Measurements from ENCODE around the gene MKS1. TPM values are rescaled to one million over a fixed set of nuclear protein-coding genes. Genes with fewer than 3 reads are reported as not detected.

Gene MKS1
- polyA plus RNA-seq, 1 donor from 2014 or later = 32.9 TPM

DNA sequence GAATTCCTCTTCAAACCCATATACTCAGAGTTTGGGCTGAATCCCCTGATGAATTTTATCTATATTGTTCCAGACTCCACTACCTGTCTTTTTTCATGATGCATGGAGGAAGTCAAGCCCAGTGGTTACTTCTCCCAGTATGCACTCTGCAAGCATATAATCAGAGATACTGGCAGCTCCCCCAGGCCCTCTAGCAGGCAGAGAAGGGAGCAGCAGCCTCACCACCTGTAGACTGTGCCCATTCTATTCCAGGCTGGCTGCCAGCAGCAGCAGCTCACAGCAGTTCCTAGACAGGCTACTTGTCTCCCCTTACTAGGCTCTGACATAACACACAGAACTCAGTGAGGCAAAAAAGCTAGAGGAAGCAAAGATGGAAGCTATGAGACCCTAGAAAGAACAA, 3.4 kb downstream of the MKS1 start:
- H3K27ac ChIP-seq (ENCODE audit: low read length) = no peak overlapping the region
- H3K4me3 ChIP-seq (ENCODE audit: low read length) = no peak overlapping the region
- H3K27me3 ChIP-seq (ENCODE audit: insufficient read depth, low read depth, low read length) = no peaks in the 10 kb centered on the region
- no peak overlapping the region for H3K9ac ChIP-seq (ENCODE audit: low read length)
- no peaks in the 10 kb centered on the region for H4K20me1 ChIP-seq (ENCODE audit: insufficient read depth)
- H3F3A ChIP-seq (ENCODE audit: insufficient read depth, low read length, poor library complexity, severe bottlenecking) = no peaks in the 10 kb centered on the region
- no peaks in the 10 kb centered on the region for H3K9me2 ChIP-seq (ENCODE audit: insufficient read depth, low read length)
- H3K4me2 ChIP-seq (ENCODE audit: low read length) = no peak overlapping the region
- H3K36me3 ChIP-seq (ENCODE audit: insufficient read depth, low read length) = no peaks in the 10 kb centered on the region
- H3K9me3 ChIP-seq (ENCODE audit: low read length) = no peaks in the 10 kb centered on the region
- TF ChIP-seq, protein P1, sequence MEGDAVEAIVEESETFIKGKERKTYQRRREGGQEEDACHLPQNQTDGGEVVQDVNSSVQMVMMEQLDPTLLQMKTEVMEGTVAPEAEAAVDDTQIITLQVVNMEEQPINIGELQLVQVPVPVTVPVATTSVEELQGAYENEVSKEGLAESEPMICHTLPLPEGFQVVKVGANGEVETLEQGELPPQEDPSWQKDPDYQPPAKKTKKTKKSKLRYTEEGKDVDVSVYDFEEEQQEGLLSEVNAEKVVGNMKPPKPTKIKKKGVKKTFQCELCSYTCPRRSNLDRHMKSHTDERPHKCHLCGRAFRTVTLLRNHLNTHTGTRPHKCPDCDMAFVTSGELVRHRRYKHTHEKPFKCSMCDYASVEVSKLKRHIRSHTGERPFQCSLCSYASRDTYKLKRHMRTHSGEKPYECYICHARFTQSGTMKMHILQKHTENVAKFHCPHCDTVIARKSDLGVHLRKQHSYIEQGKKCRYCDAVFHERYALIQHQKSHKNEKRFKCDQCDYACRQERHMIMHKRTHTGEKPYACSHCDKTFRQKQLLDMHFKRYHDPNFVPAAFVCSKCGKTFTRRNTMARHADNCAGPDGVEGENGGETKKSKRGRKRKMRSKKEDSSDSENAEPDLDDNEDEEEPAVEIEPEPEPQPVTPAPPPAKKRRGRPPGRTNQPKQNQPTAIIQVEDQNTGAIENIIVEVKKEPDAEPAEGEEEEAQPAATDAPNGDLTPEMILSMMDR (IDR thresholded peaks at IDR 0.05; ENCODE audit: poor library complexity, severe bottlenecking) = no peak
- no peak for TF ChIP-seq MXI1 (conservative IDR thresholded peaks at IDR 0.05; ENCODE audit: poor library complexity, severe bottlenecking)
- TF ChIP-seq EZH2 (IDR thresholded peaks at IDR 0.05; ENCODE audit: borderline replicate concordance, insufficient read depth, low read length, poor library complexity, severe bottlenecking) = no peak
- TF ChIP-seq TAF1 (IDR thresholded peaks at IDR 0.05; ENCODE audit: low read depth) = no peak
- TF ChIP-seq, protein P2, sequence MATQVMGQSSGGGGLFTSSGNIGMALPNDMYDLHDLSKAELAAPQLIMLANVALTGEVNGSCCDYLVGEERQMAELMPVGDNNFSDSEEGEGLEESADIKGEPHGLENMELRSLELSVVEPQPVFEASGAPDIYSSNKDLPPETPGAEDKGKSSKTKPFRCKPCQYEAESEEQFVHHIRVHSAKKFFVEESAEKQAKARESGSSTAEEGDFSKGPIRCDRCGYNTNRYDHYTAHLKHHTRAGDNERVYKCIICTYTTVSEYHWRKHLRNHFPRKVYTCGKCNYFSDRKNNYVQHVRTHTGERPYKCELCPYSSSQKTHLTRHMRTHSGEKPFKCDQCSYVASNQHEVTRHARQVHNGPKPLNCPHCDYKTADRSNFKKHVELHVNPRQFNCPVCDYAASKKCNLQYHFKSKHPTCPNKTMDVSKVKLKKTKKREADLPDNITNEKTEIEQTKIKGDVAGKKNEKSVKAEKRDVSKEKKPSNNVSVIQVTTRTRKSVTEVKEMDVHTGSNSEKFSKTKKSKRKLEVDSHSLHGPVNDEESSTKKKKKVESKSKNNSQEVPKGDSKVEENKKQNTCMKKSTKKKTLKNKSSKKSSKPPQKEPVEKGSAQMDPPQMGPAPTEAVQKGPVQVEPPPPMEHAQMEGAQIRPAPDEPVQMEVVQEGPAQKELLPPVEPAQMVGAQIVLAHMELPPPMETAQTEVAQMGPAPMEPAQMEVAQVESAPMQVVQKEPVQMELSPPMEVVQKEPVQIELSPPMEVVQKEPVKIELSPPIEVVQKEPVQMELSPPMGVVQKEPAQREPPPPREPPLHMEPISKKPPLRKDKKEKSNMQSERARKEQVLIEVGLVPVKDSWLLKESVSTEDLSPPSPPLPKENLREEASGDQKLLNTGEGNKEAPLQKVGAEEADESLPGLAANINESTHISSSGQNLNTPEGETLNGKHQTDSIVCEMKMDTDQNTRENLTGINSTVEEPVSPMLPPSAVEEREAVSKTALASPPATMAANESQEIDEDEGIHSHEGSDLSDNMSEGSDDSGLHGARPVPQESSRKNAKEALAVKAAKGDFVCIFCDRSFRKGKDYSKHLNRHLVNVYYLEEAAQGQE (IDR thresholded peaks at IDR 0.05; ENCODE audit: borderline replicate concordance) = no peak
- no peak for TF ChIP-seq SMC3 (conservative IDR thresholded peaks at IDR 0.05; ENCODE audit: poor library complexity)
- TF ChIP-seq EP300 (conservative IDR thresholded peaks at IDR 0.05; ENCODE audit: poor library complexity, severe bottlenecking) = no peak
- no peak for TF ChIP-seq RAD21 (conservative IDR thresholded peaks at IDR 0.05)
- TF ChIP-seq POLR2AphosphoS5 (IDR thresholded peaks at IDR 0.05) = no peak
- H2AFZ ChIP-seq (ENCODE audit: low read depth, low read length) = no peak overlapping the region
- H3K79me2 ChIP-seq (replicated peaks; ENCODE audit: insufficient read depth, low read length) = no peaks in the 10 kb centered on the region

DNA sequence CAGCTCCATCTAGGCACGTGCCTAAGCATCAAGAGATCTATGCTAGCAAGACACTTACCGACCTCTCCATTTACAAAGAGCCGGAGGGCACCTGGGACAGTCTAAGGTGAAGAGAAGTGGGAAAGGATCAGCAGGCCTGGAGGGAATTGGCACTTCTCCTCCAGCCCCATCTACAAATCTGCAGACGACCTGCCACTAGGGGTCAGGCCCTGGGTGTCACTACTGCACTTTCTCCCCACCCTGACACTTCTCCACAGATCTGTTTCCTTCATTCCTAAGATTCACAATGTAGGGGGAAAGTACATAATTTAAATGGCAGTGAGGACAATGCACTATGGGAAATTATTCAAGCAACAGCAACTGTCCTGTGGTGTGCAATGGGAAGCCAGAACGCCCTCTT, 8.1 kb downstream of the MKS1 start:
- Histone ChIP-seq H3K9me2 (ENCODE audit: insufficient read depth, low read length) (no peaks in the 10 kb centered on the region), H3K36me3 (ENCODE audit: insufficient read depth, low read length) (no peaks in the 10 kb centered on the region), H3K9ac (ENCODE audit: low read length) (no peak overlapping the region)

More for the DNA sequence above, 8.1 kb downstream of the MKS1 start:
- Histone ChIP-seq H3K4me2 (ENCODE audit: low read length) (no peak overlapping the region), H3K9me3 (ENCODE audit: low read length) (no peaks in the 10 kb centered on the region), H2AFZ (ENCODE audit: low read depth, low read length) (no peak overlapping the region), H3F3A (ENCODE audit: insufficient read depth, low read length, poor library complexity, severe bottlenecking) (no peaks in the 10 kb centered on the region), H3K4me3 (ENCODE audit: low read length) (no peak overlapping the region), H3K27me3 (ENCODE audit: insufficient read depth, low read depth, low read length) (no peaks in the 10 kb centered on the region), H3K27ac (ENCODE audit: low read length) (no peak overlapping the region), H3K79me2 (replicated peaks; ENCODE audit: insufficient read depth, low read length) (no peaks in the 10 kb centered on the region), H4K20me1 (ENCODE audit: insufficient read depth) (no peaks in the 10 kb centered on the region)
- TF ChIP-seq, protein P2 (IDR thresholded peaks at IDR 0.05; ENCODE audit: borderline replicate concordance) = no peak
- TF ChIP-seq SMC3 (conservative IDR thresholded peaks at IDR 0.05; ENCODE audit: poor library complexity) (no peak), MXI1 (conservative IDR thresholded peaks at IDR 0.05; ENCODE audit: poor library complexity, severe bottlenecking) (no peak), POLR2AphosphoS5 (IDR thresholded peaks at IDR 0.05) (no peak), EP300 (conservative IDR thresholded peaks at IDR 0.05; ENCODE audit: poor library complexity, severe bottlenecking) (no peak), EZH2 (IDR thresholded peaks at IDR 0.05; ENCODE audit: borderline replicate concordance, insufficient read depth, low read length, poor library complexity, severe bottlenecking) (no peak), TAF1 (IDR thresholded peaks at IDR 0.05; ENCODE audit: low read depth) (no peak), RAD21 (conservative IDR thresholded peaks at IDR 0.05) (no peak)
- TF ChIP-seq, protein P1 (IDR thresholded peaks at IDR 0.05; ENCODE audit: poor library complexity, severe bottlenecking) = no peak
